H1 (cell line): ENCODE results near the gene DZIP1L. TPM values are rescaled to one million over a fixed set of nuclear protein-coding genes. Genes with fewer than 3 reads are reported as not detected.

Experiments
- CTCF ChIA-PET: fragments of 300-600 bp; sonication (Branson Sonifier 250); formaldehyde crosslinking; loops from one replicate; lab custom pipeline; 2021; ENCODE audit not compliant: partially characterized antibody; lab: Charles Lee
- POLR2A ChIA-PET: fragments of 300-600 bp; sonication (Branson Sonifier 250); formaldehyde crosslinking; loops from one replicate; lab custom pipeline; 2021; ENCODE audit warnings: inconsistent platforms; ENCODE audit not compliant: partially characterized antibody; lab: Charles Lee
- DNase-seq, 2 experiments: peaks; one replicate each; pipeline versions ENCODE4 v3.0.0 to v3.0.0-alpha.2; 2010 to 2022; ENCODE audit warnings: low spot score in 2 of 2, low read depth in 1 of 2, mixed read lengths in 1 of 2
- FAIRE-seq: peaks from 2 replicates; lab custom pipeline; 2011; peaks lifted over from hg19 to GRCh38; lab: Jason Lieb, UNC
- H2AFZ ChIP-seq: 2 replicates; pipeline ENCODE4 v1.8.1; 2012; ENCODE audit warnings: low read length, inconsistent platforms
- H2AK5ac ChIP-seq: 2 replicates; pipeline ENCODE4 v1.6.1; 2013; ENCODE audit warnings: low read depth, low read length
- H2BK120ac ChIP-seq: replicated peaks from 2 replicates; pipeline ENCODE3; 2013; ENCODE audit warnings: low read depth, low read length, inconsistent platforms
- H2BK12ac ChIP-seq: 2 replicates; pipeline ENCODE4 v1.6.1; 2013; ENCODE audit warnings: low read depth, low read length
- H2BK15ac ChIP-seq: 2 replicates; pipeline ENCODE4 v1.6.1; 2013; ENCODE audit warnings: low read length
- H2BK20ac ChIP-seq: 2 replicates; pipeline ENCODE4 v1.6.1; 2013; ENCODE audit warnings: low read length
- H2BK5ac ChIP-seq: 2 replicates; pipeline ENCODE4 v1.6.1; 2013; ENCODE audit warnings: low read depth, low read length
- H3K14ac ChIP-seq: 2 replicates; pipeline ENCODE4 v1.6.1; 2013; ENCODE audit warnings: inconsistent platforms; ENCODE audit not compliant: insufficient read length
- H3K18ac ChIP-seq: 2 replicates; pipeline ENCODE4 v1.6.1; 2013; ENCODE audit warnings: low read length; ENCODE audit errors: extremely low read depth
- H3K23ac ChIP-seq: 2 replicates; pipeline ENCODE4 v1.6.1; 2013; ENCODE audit warnings: inconsistent platforms; ENCODE audit not compliant: insufficient read length
- H3K23me2 ChIP-seq: 2 replicates; pipeline ENCODE4 v1.6.1; 2013; ENCODE audit warnings: low read depth, low read length
- H3K27ac ChIP-seq: 2 replicates; pipeline ENCODE4 v1.6.1; 2011; ENCODE audit warnings: low read depth, low read length, inconsistent platforms
- H3K27me3 ChIP-seq, 4 experiments: replicated peaks in 1 of 4; 1 replicate in 1 of 4; 2 replicates in 3 of 4; pipeline versions ENCODE4 v1.6.1 to v1.8.1; 2011 to 2013; ENCODE audit warnings: low read length in 3 of 4, mild to moderate bottlenecking in 3 of 4, inconsistent platforms in 2 of 4, mixed read lengths in 2 of 4, moderate library complexity in 1 of 4; ENCODE audit not compliant: control insufficient read depth in 3 of 4, insufficient read depth in 3 of 4; ENCODE audit errors: extremely low read depth in 1 of 4
- H3K36me3 ChIP-seq, 4 experiments: 2 replicates each; pipeline versions ENCODE4 v1.6.1 to v1.8.1; 2011 to 2013; ENCODE audit warnings: mild to moderate bottlenecking in 4 of 4, low read length in 3 of 4, moderate library complexity in 2 of 4, control low read depth in 1 of 4, inconsistent platforms in 1 of 4; ENCODE audit not compliant: insufficient read depth in 4 of 4, control insufficient read depth in 2 of 4
- H3K4ac ChIP-seq: replicated peaks from 2 replicates; pipeline ENCODE3; 2013; ENCODE audit warnings: low read length, low read depth, mixed read lengths, inconsistent platforms; ENCODE audit not compliant: insufficient read length
- H3K4me1 ChIP-seq, 4 experiments: replicated peaks in 1 of 4; 1 replicate in 1 of 4; 2 replicates in 3 of 4; pipeline versions ENCODE4 v1.6.1 to v1.8.1; 2011 to 2013; ENCODE audit warnings: low read length in 3 of 4, inconsistent platforms in 2 of 4, mixed read lengths in 1 of 4; ENCODE audit not compliant: insufficient read depth in 4 of 4, control insufficient read depth in 3 of 4
- H3K4me2 ChIP-seq, 2 experiments: 2 replicates each; pipeline versions ENCODE4 v1.6.1 to v1.8.1; 2011 to 2013; ENCODE audit warnings: low read depth in 2 of 2, low read length in 2 of 2, control low read depth in 1 of 2, inconsistent platforms in 1 of 2, mild to moderate bottlenecking in 1 of 2; ENCODE audit not compliant: insufficient read depth in 1 of 2
- H3K4me3 ChIP-seq, 4 experiments: fragments of 200-600, 300-600 bp in 1 of 4; sonication (generic), shearing (Covaris generic), sonication (Bioruptor Twin) in 1 of 4; 2 replicates each; pipeline versions ENCODE4 v1.5.1 to v1.8.1; 2011 to 2016; ENCODE audit warnings: low read length in 4 of 4, low read depth in 3 of 4, control low read depth in 2 of 4, inconsistent platforms in 2 of 4, mild to moderate bottlenecking in 2 of 4, mixed read lengths in 1 of 4, moderate library complexity in 1 of 4; ENCODE audit not compliant: insufficient read depth in 2 of 4; ENCODE audit errors: extremely low read depth in 1 of 4
- H3K56ac ChIP-seq: replicated peaks from 2 replicates; pipeline ENCODE3; 2013; ENCODE audit warnings: low read depth, mild to moderate bottlenecking, mixed read lengths, low read length, inconsistent platforms; ENCODE audit not compliant: insufficient read length
- H3K79me1 ChIP-seq: 2 replicates; pipeline ENCODE4 v1.6.1; 2013; ENCODE audit warnings: low read depth, low read length, control low read depth
- H3K79me2 ChIP-seq, 2 experiments: 2 replicates each; pipeline versions ENCODE4 v1.6.1 to v1.8.1; 2012 to 2013; ENCODE audit warnings: low read length in 2 of 2, mild to moderate bottlenecking in 2 of 2, inconsistent platforms in 1 of 2; ENCODE audit not compliant: insufficient read depth in 2 of 2, control insufficient read depth in 1 of 2
- H3K9ac ChIP-seq, 4 experiments: replicated peaks in 1 of 4; 1 replicate in 1 of 4; 2 replicates in 3 of 4; pipeline versions ENCODE4 v1.6.1 to v1.8.1; 2011 to 2013; ENCODE audit warnings: low read depth in 3 of 4, low read length in 3 of 4, control low read depth in 2 of 4, mild to moderate bottlenecking in 2 of 4, moderate library complexity in 2 of 4, inconsistent platforms in 1 of 4; ENCODE audit errors: extremely low read depth in 1 of 4
- H3K9me3 ChIP-seq, 2 experiments: 2 replicates each; pipeline versions ENCODE4 v1.6.1 to v1.8.1; 2012 to 2013; ENCODE audit warnings: mild to moderate bottlenecking in 2 of 2, moderate library complexity in 2 of 2, control low read depth in 1 of 2, inconsistent platforms in 1 of 2, low read depth in 1 of 2, low read length in 1 of 2, mixed read lengths in 1 of 2; ENCODE audit not compliant: insufficient read depth in 2 of 2
- H4K20me1 ChIP-seq, 2 experiments: replicated peaks in 1 of 2; 2 replicates each; pipeline versions ENCODE3 to v1.8.1; 2011 to 2013; ENCODE audit warnings: inconsistent platforms in 2 of 2, low read length in 2 of 2, mild to moderate bottlenecking in 1 of 2; ENCODE audit not compliant: insufficient read depth in 2 of 2, control insufficient read depth in 1 of 2
- H4K5ac ChIP-seq: 2 replicates; pipeline ENCODE4 v1.6.1; 2013; ENCODE audit warnings: low read length, low read depth, mixed read lengths, inconsistent platforms; ENCODE audit not compliant: insufficient read length
- H4K8ac ChIP-seq: 2 replicates; pipeline ENCODE4 v1.8.0; 2013; ENCODE audit warnings: mild to moderate bottlenecking, moderate library complexity, low read length, inconsistent platforms; ENCODE audit not compliant: insufficient read depth; ENCODE audit errors: extremely low read depth
- H4K91ac ChIP-seq: replicated peaks from 2 replicates; pipeline ENCODE3; 2013; ENCODE audit warnings: low read length, mixed read lengths, inconsistent platforms; ENCODE audit not compliant: insufficient read length
- CBX5 ChIP-seq: fragments of 300-800, 300-1000 bp; sonication (generic); IDR thresholded peaks from 2 replicates; pipeline ENCODE4 v1.7.1; 2016; ENCODE audit warnings: antibody characterized with exemption, low read length, low read depth
- CHD1 ChIP-seq: IDR thresholded peaks from 2 replicates; pipeline ENCODE4 v1.6.1; 2012; ENCODE audit warnings: low read depth, low read length, improper control_type of control experiment
- CREB1 ChIP-seq: IDR thresholded peaks from 2 replicates; pipeline ENCODE4 v1.6.1; 2012; ENCODE audit warnings: inconsistent platforms
- E2F6 ChIP-seq: IDR thresholded peaks from 2 replicates; pipeline ENCODE4 v1.6.1; 2012; ENCODE audit warnings: inconsistent platforms
- JUND ChIP-seq: IDR thresholded peaks from 2 replicates; pipeline ENCODE4 v1.6.1; 2011; ENCODE audit warnings: mild to moderate bottlenecking, improper control_type of control experiment, low read length
- MAX ChIP-seq: IDR thresholded peaks from 2 replicates; pipeline ENCODE4 v1.6.1; 2012; ENCODE audit warnings: inconsistent platforms
- POU5F1 ChIP-seq: IDR thresholded peaks from 2 replicates; pipeline ENCODE4 v1.6.1; 2011; ENCODE audit warnings: low read depth, mild to moderate bottlenecking, low read length, moderate library complexity
- RAD21 ChIP-seq, 2 experiments: IDR thresholded peaks in 1 of 2; conservative IDR thresholded peaks in 1 of 2; 2 replicates each; pipeline ENCODE4 v1.6.1; 2011; ENCODE audit warnings: low read depth in 2 of 2, low read length in 2 of 2, improper control_type of control experiment in 1 of 2, inconsistent platforms in 1 of 2, mild to moderate bottlenecking in 1 of 2, moderate library complexity in 1 of 2
- RNF2 ChIP-seq: fragments of 200-900, 300-1000 bp; sonication (generic); IDR thresholded peaks from 2 replicates; pipeline ENCODE4 v1.7.1; 2016; ENCODE audit warnings: borderline replicate concordance, low read depth, mild to moderate bottlenecking, antibody characterized with exemption, low read length; ENCODE audit not compliant: poor library complexity, severe bottlenecking; ENCODE audit errors: missing control alignments
- SP1 ChIP-seq: IDR thresholded peaks from 2 replicates; pipeline ENCODE4 v1.6.1; 2011; ENCODE audit warnings: low read depth, low read length
- TAF1 ChIP-seq: IDR thresholded peaks from 2 replicates; pipeline ENCODE4 v1.6.1; 2011; ENCODE audit warnings: mild to moderate bottlenecking, low read depth, low read length
- TCF12 ChIP-seq: IDR thresholded peaks from 2 replicates; pipeline ENCODE4 v1.6.1; 2011; ENCODE audit warnings: low read depth, mild to moderate bottlenecking, low read length
- TEAD4 ChIP-seq: IDR thresholded peaks from 2 replicates; pipeline ENCODE4 v1.6.1; 2012; ENCODE audit warnings: low read depth, low read length, inconsistent platforms, mixed read lengths
- WGBS, 2 experiments: shearing (Covaris generic) in 1 of 2; methylation state at CpG; one replicate each; pipeline versions ENCODE4 v1.1.6 to v1.1.7; 2013 to 2015; ENCODE audit warnings: low lambda C conversion rate in 2 of 2, mixed read lengths in 2 of 2, inconsistent platforms in 1 of 2, low coverage in 1 of 2, missing lambda C conversion rate in 1 of 2; ENCODE audit not compliant: insufficient replicate concordance in 2 of 2, insufficient coverage in 1 of 2, insufficient read length in 1 of 2; ENCODE audit errors: extremely low coverage in 1 of 2, missing lambda C conversion rate in 1 of 2; 5-methylcytosine and 5-hydroxymethylcytosine counted together
- polyA plus RNA-seq, 7 experiments: library from polyadenylated mRNA; depleted of rRNA in 3 of 7; stranded (reverse) in 5 of 7; unstranded in 2 of 7; fragments of >200 nt in 5 of 7; fragments of 200-250 nt in 2 of 7; gene quantifications; 1 replicate in 5 of 7; 2 replicates in 1 of 7; 4 replicates in 1 of 7; pipeline versions ENCODE4 v1.2.1 to v1.2.3, GENCODE V29; 2011 to 2013; ENCODE audit warnings: missing spikeins in 2 of 7, mixed read lengths in 2 of 7
- total RNA-seq: library from RNA; stranded (reverse); fragmentation: NEBNext Ultra II Directional; extraction: Animal tissue kit (Norgen Biotek cat#: 25700); gene quantifications from 2 replicates; pipeline ENCODE4 v1.2.1, GENCODE V29; 2021

DZIP1L gene
- total and polyA plus RNA-seq, 2 of the 8 experiments (the other 6 are each of a cell fraction or from before 2014, with no cell fraction given): 6.5 to 8.3 TPM

GRCh38 chr3:138063416-138063815, 52.0 kb downstream of the DZIP1L start:
- Histone ChIP-seq H4K20me1 (no peaks in the 10 kb centered on the region), H3K9ac (no peak overlapping the region), H2AK5ac (no peak overlapping the region), H3K9me3 (no peaks in the 10 kb centered on the region), H3K4ac (no peak overlapping the region), H3K23ac (no peak overlapping the region), H3K56ac (no peak overlapping the region), H2AFZ (no peak overlapping the region), H2BK15ac (no peak overlapping the region), H2BK20ac (no peak overlapping the region), H4K91ac (no peak overlapping the region), H2BK120ac (no peak overlapping the region), H2BK12ac (no peak overlapping the region), H3K4me1 (peaks cover 0 to 3% (median 0%) of the 10 kb centered on the region in 4 experiments; a peak in 2 of 7 replicates), H4K8ac (no peak overlapping the region), H4K5ac (no peak overlapping the region), H3K18ac (no peak overlapping the region), H3K27ac (no peak overlapping the region), H3K4me3 (no peak overlapping the region), H3K79me1 (no peaks in the 10 kb centered on the region), H3K27me3 (no peaks in the 10 kb centered on the region), H3K36me3 (peaks cover 3 to 18% (median 9%) of the 10 kb centered on the region in 4 experiments; a peak in 6 of 8 replicates), H2BK5ac (no peak overlapping the region), H3K4me2 (no peak overlapping the region), H3K14ac (no peak overlapping the region), H3K79me2 (no peaks in the 10 kb centered on the region), H3K23me2 (no peaks in the 10 kb centered on the region)
- FAIRE-seq: no peak
- ChIA-PET POLR2A (interaction anchor here (0.8 to 1.2 kb wide), 4 partner anchors 11 to 52 kb away, joined by 3 read pairs; partner anchors contain the start of gene DZIP1L), CTCF (interaction anchor here (0.9 to 16.3 kb wide), 10 partner anchors 12 to 333 kb away, joined by 3 to 232 read pairs (median 3); partner anchors contain the start of gene DZIP1L)
- 54% methylated on average over 4 of the region's 4 CpGs; no CpG with 5 or more reads in 1 of the 2 experiments for WGBS, 2 experiments
- DNase-seq: no peak
- no peak for TF ChIP-seq CBX5
- no peak for TF ChIP-seq POU5F1
- TF ChIP-seq TAF1: no peak
- TF ChIP-seq TCF12: no peak
- TF ChIP-seq E2F6: no peak
- 0 out of 2 replicates have a peak, but pooled peaks have one; percentile 11 for TF ChIP-seq MAX
- TF ChIP-seq RNF2: no peak
- TF ChIP-seq TEAD4: peak; percentile 20; the same call in 1 of the 2 replicates
- TF ChIP-seq JUND: no peak
- no peak for TF ChIP-seq SP1
- no peak for TF ChIP-seq CHD1
- no peak for TF ChIP-seq RAD21 (IDR thresholded peaks at IDR 0.05 in 1 of 2, conservative IDR thresholded peaks at IDR 0.05 in 1 of 2; ENCODE audit: low read depth in 2 of 2, low read length in 2 of 2)
- no peak for TF ChIP-seq CREB1
